ENCODE measurements around the gene NR3C2. TPM values are rescaled to one million over a fixed set of nuclear protein-coding genes. Genes with fewer than 3 reads are reported as not detected.

The NR3C2 gene
- total RNA-seq, 2 experiments from 2014 or later: 6.1 to 6.4 TPM

- no peak for ATAC-seq
- TF ChIP-seq, protein P1, sequence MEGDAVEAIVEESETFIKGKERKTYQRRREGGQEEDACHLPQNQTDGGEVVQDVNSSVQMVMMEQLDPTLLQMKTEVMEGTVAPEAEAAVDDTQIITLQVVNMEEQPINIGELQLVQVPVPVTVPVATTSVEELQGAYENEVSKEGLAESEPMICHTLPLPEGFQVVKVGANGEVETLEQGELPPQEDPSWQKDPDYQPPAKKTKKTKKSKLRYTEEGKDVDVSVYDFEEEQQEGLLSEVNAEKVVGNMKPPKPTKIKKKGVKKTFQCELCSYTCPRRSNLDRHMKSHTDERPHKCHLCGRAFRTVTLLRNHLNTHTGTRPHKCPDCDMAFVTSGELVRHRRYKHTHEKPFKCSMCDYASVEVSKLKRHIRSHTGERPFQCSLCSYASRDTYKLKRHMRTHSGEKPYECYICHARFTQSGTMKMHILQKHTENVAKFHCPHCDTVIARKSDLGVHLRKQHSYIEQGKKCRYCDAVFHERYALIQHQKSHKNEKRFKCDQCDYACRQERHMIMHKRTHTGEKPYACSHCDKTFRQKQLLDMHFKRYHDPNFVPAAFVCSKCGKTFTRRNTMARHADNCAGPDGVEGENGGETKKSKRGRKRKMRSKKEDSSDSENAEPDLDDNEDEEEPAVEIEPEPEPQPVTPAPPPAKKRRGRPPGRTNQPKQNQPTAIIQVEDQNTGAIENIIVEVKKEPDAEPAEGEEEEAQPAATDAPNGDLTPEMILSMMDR (IDR thresholded peaks at IDR 0.05): no peak
- POLR2A ChIA-PET: no interaction called here
- Mint-ChIP-seq H3K4me3 (no peak overlapping the region), H3K9me3 (no peaks in the 10 kb centered on the region), H3K4me1 (ENCODE audit: low read depth) (peaks cover 7% of the 10 kb centered on the region), H3K36me3 (ENCODE audit: low read depth) (peaks cover 3% of the 10 kb centered on the region), H3K27me3 (no peaks in the 10 kb centered on the region), H3K27ac (no peak overlapping the region)
- no peak for DNase-seq
- intact Hi-C loops (cut with micrococcal nuclease): no loop called here
- CTCF ChIA-PET: interaction anchor here (0.6 kb wide), 1 partner anchor 98 kb away, joined by 3 read pairs; no protein-coding TSS in a partner anchor
These were observed 230.7 kb downstream of the NR3C2 start for GRCh38 chr4:148211533-148211932.

- H3K4me1 Mint-ChIP-seq (ENCODE audit: low read depth): peaks cover 2% of the 10 kb centered on the region
- no peak overlapping the region for H3K27ac Mint-ChIP-seq
- peaks cover 3% of the 10 kb centered on the region for H3K36me3 Mint-ChIP-seq (ENCODE audit: low read depth)
- H3K27me3 Mint-ChIP-seq: no peaks in the 10 kb centered on the region
- DNase-seq (no peak), ATAC-seq (no peak)
- intact Hi-C loops (cut with micrococcal nuclease): no loop called here
- TF ChIP-seq, protein P1 (IDR thresholded peaks at IDR 0.05): no peak
- POLR2A ChIA-PET: no interaction called here
- H3K4me3 Mint-ChIP-seq: no peak overlapping the region
- no peaks in the 10 kb centered on the region for H3K9me3 Mint-ChIP-seq
- CTCF ChIA-PET: no interaction called here
These were observed 231.6 kb downstream of the NR3C2 start for GRCh38 chr4:148210661-148211060.

GRCh38 chr4:148207068-148207467 lies 235.1 kb downstream of the NR3C2 start:
- POLR2A ChIA-PET: interaction anchor here (0.8 kb wide), 1 partner anchor 19 kb away, joined by 3 read pairs; no protein-coding TSS in a partner anchor
- H3K36me3 Mint-ChIP-seq (ENCODE audit: low read depth): peaks cover 3% of the 10 kb centered on the region
- no peak for DNase-seq
- intact Hi-C loops (cut with micrococcal nuclease): no loop called here
- no peaks in the 10 kb centered on the region for H3K9me3 Mint-ChIP-seq
- H3K4me3 Mint-ChIP-seq: no peak overlapping the region
- H3K27me3 Mint-ChIP-seq: no peaks in the 10 kb centered on the region
- CTCF ChIA-PET: interaction anchor here (1.2 to 1.5 kb wide), 2 partner anchors 11 to 18 kb away, joined by 3 read pairs; no protein-coding TSS in a partner anchor
- H3K4me1 Mint-ChIP-seq (ENCODE audit: low read depth): peaks cover 2% of the 10 kb centered on the region
- TF ChIP-seq, protein P1 (IDR thresholded peaks at IDR 0.05): no peak
- no peak for ATAC-seq
- H3K27ac Mint-ChIP-seq: no peak overlapping the region

- TF ChIP-seq, protein P1 (IDR thresholded peaks at IDR 0.05): no peak
- H3K36me3 Mint-ChIP-seq (ENCODE audit: low read depth): no peaks in the 10 kb centered on the region
- H3K27ac Mint-ChIP-seq: no peak overlapping the region
- no peak overlapping the region for H3K4me3 Mint-ChIP-seq
- H3K4me1 Mint-ChIP-seq (ENCODE audit: low read depth): peaks cover 2% of the 10 kb centered on the region
- ChIA-PET CTCF (interaction anchor here (1.1 kb wide), 1 partner anchor 11 kb away, joined by 3 read pairs; no protein-coding TSS in a partner anchor), POLR2A (no interaction called here)
- no peak for DNase-seq
- H3K9me3 Mint-ChIP-seq: no peaks in the 10 kb centered on the region
- intact Hi-C loops (cut with micrococcal nuclease): no loop called here
- no peak for ATAC-seq
- H3K27me3 Mint-ChIP-seq: no peaks in the 10 kb centered on the region
These were observed 236.7 kb downstream of the NR3C2 start for GRCh38 chr4:148205476-148205875.

DNA sequence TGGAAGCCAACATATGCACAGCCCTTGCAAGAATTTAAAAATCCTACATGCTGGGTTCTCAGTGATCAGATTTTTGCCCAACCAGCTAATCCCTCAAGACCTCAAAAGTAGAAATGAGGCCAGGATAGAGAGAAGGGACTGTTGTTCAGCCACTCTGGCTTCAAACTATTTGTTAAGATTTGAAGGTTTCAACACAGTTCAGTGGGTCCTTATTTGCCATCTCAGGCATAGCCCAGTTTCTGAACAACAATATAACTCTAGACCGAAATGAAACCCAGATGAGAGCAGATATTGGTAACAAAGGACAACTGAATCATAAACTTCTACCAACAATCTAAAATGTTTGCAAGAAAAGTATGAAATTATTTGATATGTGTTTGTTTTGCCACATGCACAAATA lies 237.3 kb downstream of the NR3C2 start:
- Mint-ChIP-seq H3K27me3 (no peaks in the 10 kb centered on the region), H3K4me1 (ENCODE audit: low read depth) (peaks cover 2% of the 10 kb centered on the region), H3K27ac (no peak overlapping the region), H3K4me3 (no peak overlapping the region), H3K36me3 (ENCODE audit: low read depth) (no peaks in the 10 kb centered on the region), H3K9me3 (no peaks in the 10 kb centered on the region)
- ChIA-PET POLR2A (no interaction called here), CTCF (interaction anchor here (1.1 kb wide), 1 partner anchor 11 kb away, joined by 3 read pairs; no protein-coding TSS in a partner anchor)
- no peak for DNase-seq
- TF ChIP-seq, protein P1 (IDR thresholded peaks at IDR 0.05): no peak
- no peak for ATAC-seq
- intact Hi-C loops (cut with micrococcal nuclease): no loop called here
